ENCODE data around the gene LAMP2.
A peak's percentile ranks its signal among the peaks of the same experiment; 100 is the strongest.

LAMP2 gene

GRCh38 chrX:120453985-120454384 lies 15.1 kb downstream of the LAMP2 start:
- DNase-seq: no peak

DNA sequence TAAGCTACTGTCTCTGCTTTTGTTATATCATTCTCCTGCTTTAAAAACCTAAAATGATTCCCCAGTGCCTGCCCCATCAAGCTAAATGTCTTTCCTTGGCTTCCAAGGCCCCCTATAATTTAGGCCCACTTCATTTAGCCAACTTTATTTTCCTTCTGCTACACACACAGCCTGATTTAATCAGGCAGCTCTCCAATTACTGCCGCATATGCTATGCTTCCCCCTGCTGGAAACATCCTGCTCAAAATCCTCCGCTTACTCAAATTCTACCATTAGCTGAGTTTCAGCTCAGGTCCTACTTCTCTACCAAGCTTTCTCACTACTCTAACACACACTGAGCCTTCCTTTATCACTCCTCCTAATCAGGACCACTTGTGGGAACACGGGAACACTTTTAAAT lies 17.0 kb downstream of the LAMP2 start:
- peak; percentile 0 for DNase-seq

DNA sequence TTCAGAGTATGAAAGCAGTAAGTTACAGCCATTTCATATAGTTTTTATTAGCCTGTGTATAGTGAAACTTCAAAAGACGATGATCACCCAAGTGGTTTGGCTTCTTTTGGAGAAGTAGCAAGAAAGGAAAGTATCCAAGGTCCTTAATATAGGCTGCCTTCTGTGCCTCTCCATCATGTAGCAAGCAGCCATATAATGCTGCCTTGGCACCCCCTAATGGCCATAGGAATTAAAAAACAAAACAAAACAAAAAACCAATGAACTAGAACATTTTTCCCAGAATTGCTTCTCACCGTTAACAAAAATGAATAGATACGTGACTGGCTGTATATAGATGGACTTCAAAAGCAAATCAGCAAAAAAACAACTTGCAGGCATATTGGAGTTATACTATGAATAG lies 18.9 kb downstream of the LAMP2 start:
- DNase-seq: no peak

- DNase-seq: no peak
Measured at GRCh38 chrX:120446498-120446897, 22.6 kb downstream of the LAMP2 start.

DNA sequence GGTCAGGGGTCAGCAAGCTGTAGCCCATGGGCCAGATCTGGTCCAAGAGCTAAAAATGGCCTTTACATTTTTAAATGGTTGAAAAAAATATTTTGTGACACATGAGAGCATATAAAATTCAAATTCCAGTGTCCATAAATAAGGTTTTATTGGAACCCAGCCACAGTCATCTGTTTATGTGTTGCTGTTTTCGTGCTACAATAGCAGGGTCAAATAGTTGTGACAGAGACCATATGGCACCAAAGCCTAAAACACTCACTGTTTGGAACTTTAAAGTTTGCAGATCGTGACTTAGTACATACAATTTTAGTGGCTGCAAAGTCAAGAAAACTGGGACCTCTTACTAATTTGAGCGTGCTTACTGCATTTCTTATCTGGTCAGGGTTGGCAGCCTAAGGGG lies 29.2 kb downstream of the LAMP2 start:
- no peak for DNase-seq

GRCh38 chrX:120429776-120430540 lies 39.1 kb downstream of the LAMP2 start:
- DNase-seq: peak; percentile 3

DNA sequence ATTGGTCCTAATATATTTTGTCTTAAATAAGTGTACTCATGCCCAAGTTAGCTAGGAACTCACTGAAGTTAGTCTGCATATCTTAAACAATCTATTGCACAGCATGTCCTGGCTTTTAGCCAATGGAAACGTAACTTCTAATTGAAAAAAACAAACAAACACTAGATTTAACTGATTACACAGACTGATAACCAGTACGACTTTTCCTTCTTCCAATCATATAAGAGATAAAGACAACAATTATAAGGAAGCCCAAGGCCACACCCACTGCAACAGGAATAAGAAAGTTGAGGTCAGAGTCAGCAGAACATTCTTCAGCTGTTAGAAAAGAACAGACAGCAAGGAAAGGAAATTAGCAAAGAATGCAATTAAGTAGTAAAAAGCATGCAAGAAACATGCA lies 40.8 kb downstream of the LAMP2 start:
- DNase-seq: no peak

DNA sequence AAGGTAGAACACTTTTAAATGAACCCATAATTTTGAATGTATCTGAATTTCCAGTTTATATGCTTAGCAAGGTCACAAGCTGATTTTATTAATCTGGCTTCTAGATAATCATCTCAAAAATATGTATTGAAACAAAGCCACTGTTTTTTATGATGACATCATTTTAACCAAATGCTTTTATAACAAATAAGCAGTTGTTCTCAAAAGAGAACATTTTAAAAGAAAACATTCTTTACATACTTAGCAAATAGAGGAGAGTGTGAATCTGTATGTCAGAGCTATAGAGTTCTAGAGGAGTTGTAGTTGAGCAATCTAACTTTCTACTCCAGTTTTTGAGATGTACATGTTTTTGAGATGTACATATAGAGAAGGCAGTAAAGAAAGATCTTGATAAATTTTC lies 42.5 kb downstream of the LAMP2 start:
- no peak for DNase-seq

- no peak for DNase-seq
Measured at GRCh38 chrX:120419463-120419862, 49.6 kb downstream of the LAMP2 start.

- DNase-seq: no peak
Measured at GRCh38 chrX:120408168-120408567, 60.9 kb downstream of the LAMP2 start.

- DNase-seq: no peak
Measured at GRCh38 chrX:120406638-120407037, 62.5 kb downstream of the LAMP2 start.

DNA sequence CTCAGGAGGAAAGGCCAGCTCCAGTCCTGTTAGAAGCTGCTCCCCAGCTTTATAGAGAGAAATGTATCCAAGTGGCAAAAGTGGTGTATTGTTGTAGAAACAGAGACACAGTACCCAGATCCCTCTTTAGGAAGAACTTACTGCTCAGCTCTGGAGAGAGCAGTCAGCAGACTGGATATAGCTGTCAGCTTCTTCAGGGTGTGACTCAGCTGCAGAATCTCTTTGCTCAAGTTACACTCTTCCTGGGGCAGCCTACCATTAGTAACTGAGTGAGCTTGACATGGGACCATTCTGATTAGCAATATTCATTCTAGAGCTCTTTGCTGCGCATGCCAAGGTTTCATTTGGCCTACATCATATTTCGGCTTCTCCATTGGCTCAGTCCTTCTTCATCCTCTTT lies 66.7 kb downstream of the LAMP2 start:
- DNase-seq: no peak

DNA sequence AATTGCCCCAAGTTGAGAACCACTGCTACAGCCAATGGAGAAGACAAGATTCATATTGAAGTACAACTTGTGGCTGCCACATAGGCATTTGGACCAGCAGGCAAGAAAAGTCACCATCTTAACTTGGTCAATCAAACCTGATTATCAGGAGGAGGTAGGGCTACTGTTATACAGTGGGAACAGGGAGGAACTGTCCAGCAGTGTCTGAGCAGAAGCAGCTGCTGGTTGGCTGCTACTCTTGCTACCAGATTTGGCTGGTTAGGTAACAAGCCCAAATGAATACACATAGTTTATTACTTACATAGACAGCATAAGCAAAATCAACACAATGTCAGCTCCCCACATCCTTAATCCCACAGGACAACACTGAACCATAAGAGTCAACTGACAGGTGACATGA lies 67.8 kb downstream of the LAMP2 start:
- DNase-seq: no peak

GRCh38 chrX:120380699-120381098 lies 88.4 kb downstream of the LAMP2 start:
- peak; percentile 0 for DNase-seq

DNA sequence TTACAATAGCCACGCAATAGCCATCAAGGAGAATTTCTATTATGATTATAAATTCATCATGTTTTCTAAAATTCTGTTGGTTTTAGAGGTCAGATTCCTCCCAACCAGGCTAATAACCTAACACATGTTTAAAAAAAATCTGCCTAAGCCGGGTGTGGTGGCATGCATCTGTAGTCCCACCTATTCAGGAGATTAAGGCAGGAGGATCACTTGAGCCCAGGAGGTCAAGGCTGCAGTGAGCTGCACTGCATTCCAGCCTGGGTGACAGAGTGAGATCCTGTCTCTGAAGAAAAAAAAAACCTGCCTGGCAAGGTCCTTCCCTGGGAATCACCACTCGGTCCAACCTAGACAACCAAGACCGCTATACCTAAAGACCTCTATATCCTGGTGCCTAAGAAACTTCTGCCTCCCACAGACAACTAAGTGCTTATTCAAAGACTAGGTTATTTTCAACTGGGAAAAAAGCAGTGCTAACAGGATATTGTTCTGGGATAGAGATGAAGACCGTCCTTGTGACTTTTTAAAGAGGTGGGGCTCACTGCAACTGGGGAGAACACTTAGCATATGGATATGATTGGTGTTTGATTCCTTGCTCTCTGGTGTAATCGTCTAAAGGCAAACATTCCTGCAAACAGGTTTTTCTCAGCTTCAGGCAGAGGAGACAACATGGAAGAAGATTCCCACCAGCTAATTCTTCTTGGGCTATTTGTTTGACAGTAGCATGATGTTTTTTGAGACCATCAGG lies 89.0 kb downstream of the LAMP2 start:
- DNase-seq: no peak

DNA sequence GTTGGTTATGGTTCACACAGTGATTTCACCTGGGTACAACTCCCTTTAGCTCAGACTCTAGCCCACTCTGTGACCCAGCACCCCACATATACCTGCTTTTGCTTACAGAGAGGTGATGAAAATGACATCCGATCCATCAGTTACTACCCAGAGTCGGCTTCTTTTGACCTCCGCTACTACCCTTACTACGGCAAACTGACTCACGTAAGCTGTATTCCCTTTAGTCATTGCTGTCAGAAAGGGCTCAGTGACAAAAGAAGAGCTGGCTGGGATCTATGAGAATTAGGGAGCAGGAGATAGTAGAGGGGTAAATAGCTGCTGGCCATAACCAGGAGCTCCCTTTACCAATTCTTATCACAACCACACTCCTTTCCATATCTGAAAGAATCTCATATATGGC lies 90.5 kb downstream of the LAMP2 start:
- no peak for DNase-seq
